HCT116 (cell line): Measurements from ENCODE around the gene METTL26. TPM values are rescaled to one million over a fixed set of nuclear protein-coding genes. Genes with fewer than 3 reads are reported as not detected.

Experiments used
- ATAC-seq: fragments of 200-7000 bp; cut with Tn5 transposase; 2 replicates; pipeline ENCODE4 v1.9.1; 2020; ENCODE audit warnings: mild to moderate bottlenecking, moderate library complexity
- BruUV-seq: library from RNA; stranded (reverse); fragments of 400-500 nt; replicated peaks from 2 replicates; lab custom pipeline; 2021; lab: Mats Ljungman, UMichigan
- CTCF ChIA-PET: fragments of 300-600 bp; sonication (Branson Sonifier 250); formaldehyde crosslinking; loops from one replicate; lab custom pipeline; 2021; ENCODE audit warnings: antibody characterized with exemption; lab: Charles Lee
- POLR2A ChIA-PET: fragments of 300-600, 350-600 bp; sonication (Branson Sonifier 250); formaldehyde crosslinking; loops from one replicate; lab custom pipeline; 2021; ENCODE audit warnings: antibody characterized with exemption; lab: Charles Lee
- RAD21 ChIA-PET, 2 experiments: fragments of 300-600 bp; sonication (Branson Sonifier 250); formaldehyde crosslinking; loops; one replicate each; lab custom pipeline; 2023; ENCODE audit warnings: low total read pairs in 2 of 2; ENCODE audit not compliant: uncharacterized antibody in 2 of 2, unreplicated experiment in 2 of 2, low non-redundant PET in 1 of 2; lab: Charles Lee
- DNase-seq: peaks from one replicate; pipeline ENCODE4 v3.0.0-alpha.2; 2010; ENCODE audit warnings: low read depth, low spot score
- H2AFZ ChIP-seq: fragments of 200-600 bp; shearing (Covaris generic), sonication (generic); 2 replicates; pipeline ENCODE4 v1.6.1; 2017; ENCODE audit warnings: low read depth, mixed run types, mixed read lengths, antibody characterized with exemption, low read length; ENCODE audit not compliant: poor library complexity, severe bottlenecking
- H3K27ac ChIP-seq: 2 replicates; pipeline ENCODE4 v1.5.1; 2012; ENCODE audit warnings: low read depth, low read length
- H3K27me3 ChIP-seq: fragments of 200-600 bp; sonication (generic); 2 replicates; pipeline ENCODE4 v1.6.1; 2016; ENCODE audit warnings: mixed run types, low read length, mixed read lengths; ENCODE audit not compliant: insufficient read depth
- H3K36me3 ChIP-seq, 2 experiments: fragments of 200-500 bp in 1 of 2; fragments of 200-600 bp in 1 of 2; sonication (Bioruptor generic) in 1 of 2; sonication (generic) in 1 of 2; 2 replicates each; pipeline versions ENCODE4 v1.5.1 to v1.6.1; 2014 to 2016; ENCODE audit warnings: low read length in 2 of 2, inconsistent platforms in 1 of 2, mixed read lengths in 1 of 2, mixed run types in 1 of 2; ENCODE audit not compliant: insufficient read depth in 2 of 2, control insufficient read depth in 1 of 2
- H3K4me1 ChIP-seq, 2 experiments: fragments of 200-600 bp in 1 of 2; sonication (generic) in 1 of 2; 2 replicates each; pipeline versions ENCODE4 v1.5.1 to v1.6.1; 2012 to 2017; ENCODE audit warnings: low read length in 2 of 2, inconsistent platforms in 1 of 2, mild to moderate bottlenecking in 1 of 2, mixed read lengths in 1 of 2, mixed run types in 1 of 2, moderate library complexity in 1 of 2; ENCODE audit not compliant: insufficient read depth in 2 of 2, control insufficient read depth in 1 of 2
- H3K4me2 ChIP-seq: fragments of 200-600 bp; sonication (generic); 2 replicates; pipeline ENCODE4 v1.6.1; 2017; ENCODE audit warnings: mixed run types, low read length, mixed read lengths
- H3K4me3 ChIP-seq, 2 experiments: fragments of 200-600 bp in 1 of 2; sonication (generic) in 1 of 2; replicated peaks in 1 of 2; 2 replicates each; pipeline ENCODE4 v1.5.1; 2011 to 2016; ENCODE audit warnings: low read length in 2 of 2, control low read depth in 1 of 2, low read depth in 1 of 2, mild to moderate bottlenecking in 1 of 2, mixed read lengths in 1 of 2, mixed run types in 1 of 2
- H3K79me2 ChIP-seq: fragments of 200-600 bp; sonication (generic); 2 replicates; pipeline ENCODE4 v1.6.1; 2017; ENCODE audit warnings: mild to moderate bottlenecking, mixed run types, low read length, moderate library complexity, mixed read lengths; ENCODE audit not compliant: insufficient read depth
- H3K9ac ChIP-seq: fragments of 200-600 bp; sonication (generic); 2 replicates; pipeline ENCODE4 v1.6.1; 2016; ENCODE audit warnings: low read length, mixed read lengths
- H3K9me2 ChIP-seq: fragments of 200-600 bp; sonication (generic), shearing (Covaris generic); 2 replicates; pipeline ENCODE4 v1.6.1; 2017; ENCODE audit warnings: mixed run types, mild to moderate bottlenecking, moderate library complexity; ENCODE audit not compliant: insufficient read depth
- H3K9me3 ChIP-seq, 2 experiments: fragments of 200-500 bp in 1 of 2; fragments of 200-600 bp in 1 of 2; sonication (Bioruptor generic) in 1 of 2; sonication (generic) in 1 of 2; 2 replicates each; pipeline ENCODE4 v1.6.1; 2014 to 2017; ENCODE audit warnings: low read length in 2 of 2, mixed read lengths in 2 of 2, inconsistent platforms in 1 of 2, low read depth in 1 of 2, mild to moderate bottlenecking in 1 of 2, mixed run types in 1 of 2, moderate library complexity in 1 of 2; ENCODE audit not compliant: control insufficient read depth in 1 of 2, insufficient read depth in 1 of 2
- H4K20me1 ChIP-seq: fragments of 200-600 bp; sonication (generic), shearing (Covaris generic); 2 replicates; pipeline ENCODE4 v1.6.1; 2017; ENCODE audit warnings: mixed run types, mild to moderate bottlenecking, moderate library complexity; ENCODE audit not compliant: insufficient read depth
- CTCF ChIP-seq, 3 experiments: fragments of 200-600 bp in 1 of 3; sonication (generic) in 1 of 3; IDR thresholded peaks in 2 of 3; conservative IDR thresholded peaks in 1 of 3; 2 replicates each; pipeline ENCODE4 v1.5.1; 2012 to 2017; ENCODE audit warnings: low read depth in 2 of 3, low read length in 2 of 3, antibody characterized with exemption in 1 of 3, borderline replicate concordance in 1 of 3, control low read depth in 1 of 3, mild to moderate bottlenecking in 1 of 3, mixed read lengths in 1 of 3, mixed run types in 1 of 3, moderate library complexity in 1 of 3; ENCODE audit not compliant: insufficient read depth in 1 of 3
- EGR1 ChIP-seq: IDR thresholded peaks from 2 replicates; pipeline ENCODE4 v1.6.1; 2012; ENCODE audit warnings: low read depth
- ELF1 ChIP-seq: IDR thresholded peaks from 2 replicates; pipeline ENCODE4 v1.6.1; 2012; ENCODE audit warnings: low read depth, borderline replicate concordance
- FOSL1 ChIP-seq: IDR thresholded peaks from 2 replicates; pipeline ENCODE4 v1.6.1; 2012; ENCODE audit warnings: low read depth
- JUND ChIP-seq: IDR thresholded peaks from 2 replicates; pipeline ENCODE4 v1.6.1; 2012
- MAX ChIP-seq: IDR thresholded peaks from 2 replicates; pipeline ENCODE4 v1.6.1; 2012
- POLR2A ChIP-seq: IDR thresholded peaks from 2 replicates; pipeline ENCODE4 v1.7.0; 2011; ENCODE audit warnings: borderline replicate concordance; ENCODE audit not compliant: insufficient read depth, insufficient read length; ENCODE audit errors: extremely low read depth
- POLR2AphosphoS5 ChIP-seq: IDR thresholded peaks from 2 replicates; pipeline ENCODE4 v1.6.1; 2011; ENCODE audit warnings: mild to moderate bottlenecking, low read depth, low read length, moderate library complexity
- SIN3A ChIP-seq: IDR thresholded peaks from 2 replicates; pipeline ENCODE4 v1.6.1; 2012; ENCODE audit warnings: low read depth
- SP1 ChIP-seq: IDR thresholded peaks from 2 replicates; pipeline ENCODE4 v1.6.1; 2012; ENCODE audit warnings: low read depth
- YY1 ChIP-seq: IDR thresholded peaks from 2 replicates; pipeline ENCODE4 v1.6.1; 2011; ENCODE audit warnings: low read length, low read depth, moderate library complexity, mild to moderate bottlenecking; ENCODE audit not compliant: insufficient replicate concordance; ENCODE audit errors: extremely low read depth
- intact Hi-C: fragments of 100-400 bp; cut with micrococcal nuclease; formaldehyde crosslinking; loops from 2 replicates; pipeline ENCODE4 v1.10.0; 2022
- total RNA-seq: library from RNA; stranded (reverse); gene quantifications from one replicate; pipeline ENCODE4 v1.2.1, GENCODE V29; 2021; ENCODE audit not compliant: unreplicated experiment

Gene METTL26
- total RNA-seq, 1 experiment from 2014 or later: 85.7 TPM

- H3K4me3 ChIP-seq: no peak overlapping the region
- POLR2A ChIA-PET: no interaction called here
- no TSS peak for BruUV-seq
Observed at GRCh38 chr16:661184-661821, 25.2 kb upstream of the METTL26 start.

More at GRCh38 chr16:661184-661821, 25.2 kb upstream of the METTL26 start:
- ChIA-PET CTCF (interaction anchor here (1.0 to 2.6 kb wide), 2 partner anchors 13 to 82 kb away, joined by 3 to 13 read pairs; partner anchors contain the start of gene WDR90), RAD21 (no interaction called here)
- Histone ChIP-seq H3K27me3 (no peaks in the 10 kb centered on the region), H3K4me1 (peaks cover 3 to 9% of the 10 kb centered on the region in 2 experiments; a peak in 2 of 4 replicates), H3K27ac (peak overlapping the region; percentile 67; the same call in 1 of the 2 replicates), H3K9me2 (no peaks in the 10 kb centered on the region), H3K36me3 (no peaks in the 10 kb centered on the region), H2AFZ (no peak overlapping the region), H4K20me1 (no peaks in the 10 kb centered on the region), H3K9me3 (no peaks in the 10 kb centered on the region), H3K79me2 (no peaks in the 10 kb centered on the region), H3K4me2 (peak overlapping the region; percentile 30; the same call in 1 of the 2 replicates), H3K9ac (peak overlapping the region; percentile 33)
- DNase-seq (no peak), ATAC-seq (no peak; the same call in 1 of the 2 replicates)
- intact Hi-C loops: loop anchor here (2.0 kb wide), 1 partner anchor 83 kb away; no protein-coding TSS in a partner anchor
- TF ChIP-seq CTCF (IDR thresholded peaks at IDR 0.05 in 2 of 3, conservative IDR thresholded peaks at IDR 0.05 in 1 of 3; ENCODE audit: borderline replicate concordance in 1 of 3, insufficient read depth in 1 of 3, low read depth in 2 of 3, low read length in 2 of 3) (no peak), EGR1 (no peak), SP1 (no peak), ELF1 (no peak), JUND (no peak), POLR2A (no peak), FOSL1 (no peak), POLR2AphosphoS5 (no peak), YY1 (no peak), SIN3A (no peak), MAX (no peak)
